ENCODE data around the gene ISOC1.

Gene ISOC1

GRCh38 chr5:129094087-129094923, at the start of gene ISOC1:
Gene ISOC1, plus strand, starts transcription at chr5:129094749. Its CDS starts 18 bp downstream, at chr5:129094767.
- peak; percentile 87 for DNase-seq

- DNase-seq: no peak
Observed at GRCh38 chr5:129046151-129046550, 48.4 kb upstream of the ISOC1 start.

- no peak for DNase-seq
Observed at GRCh38 chr5:129048509-129048908, 46.0 kb upstream of the ISOC1 start.

- DNase-seq: no peak
Observed at GRCh38 chr5:129049126-129049799, 45.3 kb upstream of the ISOC1 start.

GRCh38 chr5:129051283-129051682, 43.3 kb upstream of the ISOC1 start:
- DNase-seq: no peak

- no peak for DNase-seq
Observed at GRCh38 chr5:129053438-129053837, 41.1 kb upstream of the ISOC1 start.

GRCh38 chr5:129057329-129057728, 37.2 kb upstream of the ISOC1 start:
- DNase-seq: no peak

- DNase-seq: no peak
Observed at GRCh38 chr5:129061849-129062248, 32.7 kb upstream of the ISOC1 start.

- no peak for DNase-seq
Observed at GRCh38 chr5:129063483-129064113, 31.0 kb upstream of the ISOC1 start.

GRCh38 chr5:129065721-129066120, 28.8 kb upstream of the ISOC1 start:
- DNase-seq: no peak

- no peak for DNase-seq
Observed at GRCh38 chr5:129067745-129068144, 26.8 kb upstream of the ISOC1 start.

GRCh38 chr5:129069292-129069691, 25.3 kb upstream of the ISOC1 start:
- DNase-seq: no peak

- DNase-seq: no peak
Observed at GRCh38 chr5:129073111-129073510, 21.4 kb upstream of the ISOC1 start.

- DNase-seq: no peak
Observed at GRCh38 chr5:129074903-129075302, 19.6 kb upstream of the ISOC1 start.

GRCh38 chr5:129077433-129078075, 17.0 kb upstream of the ISOC1 start:
- no peak for DNase-seq

- no peak for DNase-seq
Observed at GRCh38 chr5:129078247-129078646, 16.3 kb upstream of the ISOC1 start.

- DNase-seq: no peak
Observed at GRCh38 chr5:129078660-129079059, 15.9 kb upstream of the ISOC1 start.

- no peak for DNase-seq
Observed at GRCh38 chr5:129079496-129079895, 15.1 kb upstream of the ISOC1 start.

- no peak for DNase-seq
Observed at GRCh38 chr5:129080766-129081165, 13.8 kb upstream of the ISOC1 start.

- DNase-seq: no peak
Observed at GRCh38 chr5:129082225-129083136, 12.1 kb upstream of the ISOC1 start.

- peak; percentile 29 for DNase-seq
Observed at GRCh38 chr5:129094924-129095899, 663 bp downstream of the ISOC1 start.

Measured in T1000 (cell line).